IMR-90 (cell line): ENCODE measurements around the gene KRTAP5-6. TPM values are rescaled to one million over a fixed set of nuclear protein-coding genes. Genes with fewer than 3 reads are reported as not detected.

Source experiments
- ATAC-seq: fragments of 200-7000 bp; cut with Tn5 transposase; 2 replicates; pipeline ENCODE4 v1.9.1; 2020; ENCODE audit warnings: low read depth, mild to moderate bottlenecking, moderate library complexity
- BruUV-seq: library from RNA; stranded (reverse); fragments of 400-500 nt; replicated peaks from 2 replicates; lab custom pipeline; 2021; lab: Mats Ljungman, UMichigan
- CTCF ChIA-PET: fragments of 300-600 bp; formaldehyde crosslinking; extraction: SDS; loops from one replicate; lab custom pipeline; 2021; ENCODE audit warnings: antibody characterized with exemption; lab: Yijun Ruan, JAX
- POLR2A ChIA-PET: fragments of 300-600 bp; sonication (Branson Sonifier 250); formaldehyde crosslinking; loops from one replicate; lab custom pipeline; 2022; ENCODE audit warnings: antibody characterized with exemption; ENCODE audit not compliant: unreplicated experiment; lab: Charles Lee
- DNase-seq: peaks from one replicate; pipeline ENCODE4 v3.0.0; 2013
- H2AFZ ChIP-seq: replicated peaks from 2 replicates; pipeline ENCODE3; 2013; ENCODE audit warnings: low read length, mild to moderate bottlenecking; ENCODE audit not compliant: poor library complexity
- H2AK5ac ChIP-seq: 2 replicates; pipeline ENCODE4 v1.6.1; 2013; ENCODE audit warnings: low read depth, low read length, inconsistent platforms
- H2AK9ac ChIP-seq: replicated peaks from 2 replicates; pipeline ENCODE3; 2013; ENCODE audit warnings: mild to moderate bottlenecking, low read depth, low read length, moderate library complexity; ENCODE audit not compliant: poor library complexity
- H2BK120ac ChIP-seq: 2 replicates; pipeline ENCODE4 v1.6.1; 2013; ENCODE audit warnings: low read depth, low read length, inconsistent platforms
- H2BK15ac ChIP-seq: 3 replicates; pipeline ENCODE4 v1.6.1; 2013; ENCODE audit warnings: low read depth, low read length, inconsistent platforms
- H2BK20ac ChIP-seq: 2 replicates; pipeline ENCODE4 v1.6.1; 2013; ENCODE audit warnings: low read depth, mild to moderate bottlenecking, inconsistent platforms, low read length, moderate library complexity
- H2BK5ac ChIP-seq: 2 replicates; pipeline ENCODE4 v1.6.1; 2013; ENCODE audit warnings: mild to moderate bottlenecking, low read depth, low read length, inconsistent platforms; ENCODE audit not compliant: poor library complexity, severe bottlenecking
- H3K14ac ChIP-seq: replicated peaks from 2 replicates; pipeline ENCODE4 v1.6.1; 2013; ENCODE audit warnings: low read depth, low read length, inconsistent platforms
- H3K18ac ChIP-seq: 2 replicates; pipeline ENCODE4 v1.6.1; 2013; ENCODE audit warnings: low read depth, low read length, control low read depth
- H3K23ac ChIP-seq: 2 replicates; pipeline ENCODE4 v1.6.1; 2013; ENCODE audit warnings: low read depth, low read length, inconsistent platforms
- H3K27ac ChIP-seq: 2 replicates; pipeline ENCODE4 v1.5.1; 2013; ENCODE audit warnings: mild to moderate bottlenecking, control low read depth, low read length; ENCODE audit not compliant: insufficient read depth
- H3K27me3 ChIP-seq: 2 replicates; pipeline ENCODE4 v1.6.1; 2013; ENCODE audit warnings: low read length; ENCODE audit not compliant: control insufficient read depth, insufficient read depth
- H3K36me3 ChIP-seq: 2 replicates; pipeline ENCODE4 v1.6.1; 2013; ENCODE audit warnings: low read length, mixed read lengths; ENCODE audit not compliant: control insufficient read depth, insufficient read depth
- H3K4ac ChIP-seq: 2 replicates; pipeline ENCODE4 v1.6.1; 2013; ENCODE audit warnings: low read depth, low read length, inconsistent platforms
- H3K4me1 ChIP-seq: 2 replicates; pipeline ENCODE4 v1.6.1; 2013; ENCODE audit warnings: low read length, mixed read lengths; ENCODE audit not compliant: control insufficient read depth, insufficient read depth
- H3K4me2 ChIP-seq: 2 replicates; pipeline ENCODE4 v1.6.1; 2013; ENCODE audit warnings: low read depth, mild to moderate bottlenecking, control low read depth, low read length, moderate library complexity
- H3K4me3 ChIP-seq: 2 replicates; pipeline ENCODE4 v1.5.1; 2013; ENCODE audit warnings: low read depth, mild to moderate bottlenecking, control low read depth, low read length, moderate library complexity; ENCODE audit not compliant: insufficient read depth
- H3K56ac ChIP-seq: 2 replicates; pipeline ENCODE4 v1.6.1; 2013; ENCODE audit warnings: low read length, inconsistent platforms; ENCODE audit not compliant: insufficient read depth; ENCODE audit errors: extremely low read depth
- H3K79me1 ChIP-seq, 2 experiments: 2 replicates each; pipeline ENCODE4 v1.6.1; 2013; ENCODE audit warnings: low read length in 2 of 2, inconsistent platforms in 1 of 2, low read depth in 1 of 2
- H3K9ac ChIP-seq: 2 replicates; pipeline ENCODE4 v1.6.1; 2013; ENCODE audit warnings: low read depth, low read length, control low read depth
- H3K9me1 ChIP-seq: 2 replicates; pipeline ENCODE4 v1.6.1; 2013; ENCODE audit warnings: low read length, inconsistent platforms; ENCODE audit not compliant: insufficient read depth
- H3K9me3 ChIP-seq: 2 replicates; pipeline ENCODE4 v1.6.1; 2013; ENCODE audit warnings: low read length; ENCODE audit not compliant: control insufficient read depth, insufficient read depth
- H4K20me1 ChIP-seq: 2 replicates; pipeline ENCODE4 v1.6.1; 2013; ENCODE audit warnings: low read length, inconsistent platforms; ENCODE audit not compliant: insufficient read depth
- H4K5ac ChIP-seq: 2 replicates; pipeline ENCODE4 v1.6.1; 2013; ENCODE audit warnings: mild to moderate bottlenecking, low read depth, low read length, control low read depth
- H4K8ac ChIP-seq, 2 experiments: 2 replicates each; pipeline ENCODE4 v1.6.1; 2013; ENCODE audit warnings: low read depth in 2 of 2, low read length in 2 of 2, control low read depth in 1 of 2, inconsistent platforms in 1 of 2
- H4K91ac ChIP-seq: 2 replicates; pipeline ENCODE4 v1.6.1; 2013; ENCODE audit warnings: low read depth, low read length, inconsistent platforms; ENCODE audit not compliant: insufficient read depth
- CHD1 ChIP-seq: IDR thresholded peaks from 2 replicates; pipeline ENCODE4 v1.6.1; 2012; ENCODE audit warnings: low read depth, low read length, improper control_type of control experiment
- USF2 ChIP-seq: fragments of 150-350 bp; IDR thresholded peaks from 2 replicates; pipeline ENCODE4 v1.6.1; 2017; ENCODE audit warnings: mild to moderate bottlenecking, antibody characterized with exemption, low read length, low read depth
- WGBS, 2 experiments: methylation state at CpG; one replicate each; pipeline versions ENCODE4 v1.1.5 to v1.1.7; 2013; ENCODE audit warnings: missing lambda C conversion rate in 2 of 2; ENCODE audit not compliant: insufficient read length in 1 of 2; ENCODE audit errors: extremely low coverage in 2 of 2; 5-methylcytosine and 5-hydroxymethylcytosine counted together
- dilution Hi-C: fragments of 300-500 bp; cut with HindIII; formaldehyde crosslinking; loops from one replicate; pipeline ENCODE4 v1.14.3; 2018; ENCODE audit warnings: low sequenced_read_pairs; ENCODE audit not compliant: unreplicated experiment
- in situ Hi-C: fragments of 300-500 bp; cut with MboI; formaldehyde crosslinking; loops from 3 replicates; pipeline ENCODE4 v1.14.3; 2019; ENCODE audit warnings: low sequenced_read_pairs, inconsistent platforms, mixed read lengths
- intact Hi-C: fragments of 100-400 bp; cut with micrococcal nuclease; formaldehyde crosslinking; loops from 2 replicates; pipeline ENCODE4 v1.10.0; 2022
- polyA plus RNA-seq, 3 experiments: library from polyadenylated mRNA; depleted of rRNA; stranded (reverse); fragments of >200 nt; gene quantifications; 2 replicates each; pipeline ENCODE4 v1.2.3, GENCODE V29; 2012; ENCODE audit warnings: low replicate concordance in 1 of 3
- total RNA-seq: library from RNA; depleted of rRNA; stranded (reverse); fragments of >200 nt; gene quantifications from 2 replicates; pipeline ENCODE4 v1.2.3, GENCODE V29; 2012

Gene KRTAP5-6
- total and polyA plus RNA-seq, 2 of the 4 experiments (the other 2 are of a cell fraction): not detected

GRCh38 chr11:1738380-1738779 lies 41.4 kb downstream of the KRTAP5-6 start:
- WGBS, 2 experiments: 83% methylated on average over 10 of the region's 10 CpGs; no CpG with 5 or more reads in 1 of the 2 experiments
- TF ChIP-seq USF2: no peak
- no peak for TF ChIP-seq CHD1
- Histone ChIP-seq H3K79me1 (no peaks in the 10 kb centered on the region), H3K36me3 (no peaks in the 10 kb centered on the region), H3K9me1 (no peaks in the 10 kb centered on the region), H3K27me3 (peaks cover 45% of the 10 kb centered on the region), H2AK5ac (no peak overlapping the region), H2AK9ac (no peak overlapping the region), H3K4me2 (no peak overlapping the region), H3K27ac (no peak overlapping the region), H2BK120ac (no peak overlapping the region), H3K56ac (no peak overlapping the region), H3K4ac (no peak overlapping the region), H2AFZ (no peak overlapping the region), H2BK15ac (no peak overlapping the region), H2BK5ac (no peak overlapping the region), H4K5ac (no peak overlapping the region), H3K9ac (no peak overlapping the region), H3K4me1 (no peaks in the 10 kb centered on the region), H3K18ac (no peak overlapping the region), H3K9me3 (peaks cover 17% of the 10 kb centered on the region), H3K14ac (no peak overlapping the region), H2BK20ac (no peak overlapping the region), H4K91ac (no peak overlapping the region), H3K23ac (no peak overlapping the region), H4K8ac (no peak overlapping the region), H3K4me3 (no peak overlapping the region), H4K20me1 (no peaks in the 10 kb centered on the region)
- intact Hi-C loops (no loop called here), in situ Hi-C loops (no loop called here), dilution Hi-C loops (no loop called here)
- POLR2A ChIA-PET: no interaction called here
- CTCF ChIA-PET: no interaction called here
- ATAC-seq (no peak), DNase-seq (no peak)
- BruUV-seq: no TSS peak
